Natural killer cell treated with Interleukin-12 subunit alpha and Interleukin-12 subunit beta and Interleukin-15 and Interleukin-18, amount 100 ng/mL, for 72 hours (primary cell): ENCODE measurements around the gene DNTT. TPM values are rescaled to one million over a fixed set of nuclear protein-coding genes. Genes with fewer than 3 reads are reported as not detected.

Source experiments
- ATAC-seq, 2 donors: fragments of 150-1000 bp; cut with Tn5 transposase in 1 of 2; sonication (Bioruptor Pico), chemical (Tn5 transposase) in 1 of 2; 2 replicates each; pipeline ENCODE4 v1.10.0; 2021
- DNase-seq: peaks from one replicate; pipeline ENCODE4 v3.0.0; 2022; ENCODE audit warnings: low spot score
- H3K27ac Mint-ChIP-seq, 2 donors: 1 replicate in 1 of 2; 2 replicates in 1 of 2; pipeline ENCODE4 v1.8.0; 2022; ENCODE audit warnings: mixed read lengths in 2 of 2, mild to moderate bottlenecking in 1 of 2, moderate library complexity in 1 of 2
- H3K27me3 Mint-ChIP-seq, 2 donors: 1 replicate in 1 of 2; 2 replicates in 1 of 2; pipeline ENCODE4 v1.8.0; 2022; ENCODE audit warnings: mixed read lengths in 2 of 2
- H3K36me3 Mint-ChIP-seq: one replicate; pipeline ENCODE4 v1.8.0; 2022; ENCODE audit warnings: mixed read lengths
- H3K4me1 Mint-ChIP-seq, 2 donors: 1 replicate in 1 of 2; 2 replicates in 1 of 2; pipeline ENCODE4 v1.8.0; 2022; ENCODE audit warnings: low read depth in 2 of 2, mixed read lengths in 2 of 2, mild to moderate bottlenecking in 1 of 2
- H3K4me3 Mint-ChIP-seq: one replicate; pipeline ENCODE4 v1.8.0; 2022; ENCODE audit warnings: mixed read lengths
- H3K9me3 Mint-ChIP-seq: 2 replicates; pipeline ENCODE4 v1.8.0; 2022; ENCODE audit warnings: mixed read lengths
- total RNA-seq, 2 donors: library from RNA; stranded (reverse); gene quantifications; one replicate each; pipeline ENCODE4 v1.2.3, GENCODE V29; 2022

DNTT gene
- total RNA-seq, 2 donors from 2014 or later, result not detected

DNA sequence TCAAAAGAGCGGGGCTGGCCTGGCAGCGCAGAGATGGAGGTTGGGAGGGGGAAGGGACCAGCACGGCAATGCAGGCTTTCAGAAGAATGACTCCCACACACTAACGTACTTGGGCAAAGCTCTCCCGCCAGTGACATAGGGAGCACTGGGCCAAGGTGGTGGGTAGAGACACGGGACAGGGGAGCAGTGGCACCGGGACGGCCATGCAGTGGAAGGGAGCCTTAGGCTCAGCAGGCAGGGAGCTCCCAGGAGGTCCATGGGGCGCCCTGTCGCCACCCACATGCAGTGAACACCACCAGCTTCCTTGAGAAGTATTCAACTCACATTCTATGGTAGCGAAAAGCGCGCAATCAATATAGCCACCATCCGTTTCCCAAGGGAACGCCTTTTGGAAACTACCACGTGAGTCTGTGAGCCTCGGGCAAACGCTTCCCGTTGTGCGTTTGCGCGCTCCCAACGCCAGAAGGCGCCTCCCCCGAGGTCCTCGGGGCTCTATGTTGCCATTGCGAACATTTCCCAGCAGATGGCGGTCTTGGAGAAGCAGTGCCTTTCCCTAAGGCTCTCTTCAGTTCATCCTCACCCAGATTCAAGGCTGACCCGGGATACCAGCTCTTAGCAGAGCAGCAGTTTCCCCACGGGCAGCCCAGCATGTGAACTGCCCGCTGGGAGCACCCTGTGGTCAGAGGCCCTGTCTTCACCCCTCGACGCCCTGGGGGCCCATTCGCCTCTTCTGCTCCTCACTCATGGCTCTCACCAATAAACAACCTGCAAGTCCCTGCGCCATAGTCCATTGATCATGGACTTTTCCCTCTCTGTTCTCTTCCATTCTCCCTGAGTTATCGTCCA, 71.0 kb downstream of the DNTT start:
- DNase-seq, result peak; percentile 83
- no peaks in the 10 kb centered on the region for H3K9me3 Mint-ChIP-seq
- H3K36me3 Mint-ChIP-seq, result no peaks in the 10 kb centered on the region
- peaks cover 13 to 15% of the 10 kb centered on the region in 2 donors for H3K4me1 Mint-ChIP-seq
- H3K27ac Mint-ChIP-seq, result no peak overlapping the region
- peaks cover 13 to 22% of the 10 kb centered on the region in 2 donors for H3K27me3 Mint-ChIP-seq
- peak; percentile 72 to 85 for ATAC-seq
- H3K4me3 Mint-ChIP-seq, result peak overlapping the region; percentile 67

DNA sequence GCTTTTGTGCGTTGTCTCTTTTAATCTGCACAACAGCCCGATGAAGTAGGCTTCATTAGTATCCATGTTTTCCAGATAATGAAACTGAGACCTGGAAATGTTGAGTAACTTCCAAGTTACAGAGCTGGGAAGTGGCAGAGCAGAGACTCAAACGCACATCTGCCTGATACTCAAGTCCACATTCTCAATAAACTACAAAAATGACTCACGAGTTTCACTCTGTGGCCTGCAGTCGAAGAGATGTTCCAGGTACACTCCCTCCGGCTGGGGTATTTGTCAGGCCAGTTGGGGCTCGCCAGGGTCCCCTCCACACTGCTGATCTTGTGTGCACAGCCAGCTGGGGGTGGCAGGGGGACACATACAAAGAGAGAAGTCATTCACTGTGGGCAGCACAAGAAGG, 72.2 kb downstream of the DNTT start:
- H3K27ac Mint-ChIP-seq, result no peak overlapping the region
- DNase-seq (no peak), ATAC-seq (no peak)
- H3K4me3 Mint-ChIP-seq, result no peak overlapping the region
- H3K36me3 Mint-ChIP-seq, result no peaks in the 10 kb centered on the region
- H3K4me1 Mint-ChIP-seq, result peaks cover 13 to 15% of the 10 kb centered on the region in 2 donors
- H3K27me3 Mint-ChIP-seq, result peaks cover 19 to 22% of the 10 kb centered on the region in 2 donors
- H3K9me3 Mint-ChIP-seq, result no peaks in the 10 kb centered on the region

DNA sequence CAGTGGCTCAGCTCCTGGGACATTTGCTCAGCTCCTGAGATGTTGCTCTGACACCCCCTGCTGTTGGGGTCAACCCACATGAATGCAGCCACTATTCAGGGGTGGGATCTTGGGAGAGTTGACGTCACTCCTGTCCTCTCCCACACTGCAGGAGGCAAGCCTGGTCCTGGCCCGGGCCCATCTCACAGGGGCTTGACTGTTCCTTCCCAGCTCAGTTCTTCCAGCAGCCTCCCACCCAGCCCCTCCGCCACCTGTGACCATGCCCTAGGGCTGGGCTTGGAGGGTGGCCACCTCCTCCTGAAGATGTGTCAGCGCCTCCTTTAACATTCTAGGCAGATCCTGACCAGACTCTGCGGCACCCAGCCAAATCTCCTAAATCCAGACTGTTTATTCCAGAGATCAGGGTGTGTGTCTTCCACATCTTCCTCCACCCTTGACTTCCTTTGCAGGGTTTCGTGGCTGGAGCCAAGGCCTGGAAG, 73.6 kb downstream of the DNTT start:
- Mint-ChIP-seq H3K36me3 (no peaks in the 10 kb centered on the region), H3K27me3 (peaks cover 23 to 27% of the 10 kb centered on the region in 2 donors), H3K9me3 (no peaks in the 10 kb centered on the region), H3K4me1 (peaks cover 13 to 15% of the 10 kb centered on the region in 2 donors), H3K27ac (no peak overlapping the region), H3K4me3 (no peak overlapping the region)
- no peak for DNase-seq
- no peak for ATAC-seq

DNA sequence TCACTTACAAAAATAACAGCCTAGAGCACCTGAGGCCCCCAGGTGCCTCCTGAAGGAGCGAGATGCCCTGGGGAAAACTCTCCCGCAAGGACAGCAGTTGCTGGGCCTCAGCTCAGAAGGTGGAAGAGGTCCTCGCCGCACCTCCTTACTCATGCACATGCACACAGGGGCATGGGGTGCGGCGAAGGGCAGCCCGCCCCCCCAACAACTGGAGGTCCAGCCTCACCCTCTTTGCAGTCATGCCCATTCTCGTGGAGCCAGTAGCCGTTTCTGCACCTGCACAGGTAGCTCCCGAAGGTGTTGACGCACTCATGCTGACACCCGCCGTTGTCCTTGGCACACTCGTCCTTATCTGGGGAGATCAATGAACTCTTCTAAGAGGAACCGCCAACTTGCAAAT, 74.5 kb downstream of the DNTT start:
- Mint-ChIP-seq H3K27me3 (peaks cover 20 to 28% of the 10 kb centered on the region in 2 donors), H3K9me3 (no peaks in the 10 kb centered on the region), H3K27ac (no peak overlapping the region), H3K4me3 (no peak overlapping the region), H3K36me3 (no peaks in the 10 kb centered on the region), H3K4me1 (peaks cover 13 to 15% of the 10 kb centered on the region in 2 donors)
- ATAC-seq (no peak), DNase-seq (no peak)

DNA sequence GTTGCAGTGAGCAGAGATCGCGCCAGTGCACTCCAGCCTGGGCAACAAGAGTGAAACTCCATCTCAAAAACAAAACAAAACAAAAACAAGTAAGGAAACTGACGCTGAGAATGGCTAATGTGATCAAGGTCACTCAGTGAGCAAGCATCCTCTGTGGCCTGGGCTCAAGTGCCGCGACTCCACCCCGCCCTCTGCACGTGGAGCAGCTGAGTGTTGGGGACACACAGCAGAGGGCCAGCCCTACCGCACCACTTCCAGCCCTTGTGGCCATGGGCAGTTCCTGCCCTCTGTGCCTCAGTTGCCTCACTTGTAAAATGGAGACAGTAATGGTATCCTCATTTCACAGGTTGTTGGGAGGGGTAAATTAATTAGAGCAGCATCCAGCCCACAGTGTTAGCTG, 75.5 kb downstream of the DNTT start:
- no peaks in the 10 kb centered on the region for H3K36me3 Mint-ChIP-seq
- H3K27me3 Mint-ChIP-seq, result peaks cover 13 to 22% of the 10 kb centered on the region in 2 donors
- DNase-seq, result no peak
- peaks cover 10 to 12% of the 10 kb centered on the region in 2 donors for H3K4me1 Mint-ChIP-seq
- H3K4me3 Mint-ChIP-seq, result no peak overlapping the region
- no peaks in the 10 kb centered on the region for H3K9me3 Mint-ChIP-seq
- ATAC-seq, result no peak
- no peak overlapping the region for H3K27ac Mint-ChIP-seq

DNA sequence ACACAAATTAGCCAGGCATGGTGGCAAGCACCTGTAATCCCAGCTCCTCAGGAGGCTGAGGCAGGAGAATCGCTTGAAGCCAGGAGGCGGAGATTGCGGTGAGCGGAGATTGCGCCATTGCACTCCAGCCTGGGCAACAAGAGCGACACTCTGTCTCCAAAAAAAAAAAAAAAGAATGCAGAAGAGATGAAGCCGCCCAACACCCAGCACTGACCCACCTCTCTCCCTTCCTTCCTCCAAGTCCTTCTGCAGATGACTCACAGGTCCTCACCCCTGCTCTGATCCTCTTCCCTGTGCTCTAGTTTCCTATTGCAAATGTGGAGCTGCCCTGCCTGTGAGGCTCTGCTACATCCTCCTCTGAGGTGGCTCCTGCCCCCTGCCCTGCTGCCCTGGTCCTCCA, 76.6 kb downstream of the DNTT start:
- no peak overlapping the region for H3K27ac Mint-ChIP-seq
- H3K4me3 Mint-ChIP-seq, result no peak overlapping the region
- ATAC-seq (no peak), DNase-seq (no peak)
- no peaks in the 10 kb centered on the region for H3K36me3 Mint-ChIP-seq
- peaks cover 0 to under 1% of the 10 kb centered on the region in 2 donors for H3K4me1 Mint-ChIP-seq
- H3K9me3 Mint-ChIP-seq, result no peaks in the 10 kb centered on the region
- peaks cover 9 to 17% of the 10 kb centered on the region in 2 donors for H3K27me3 Mint-ChIP-seq

DNA sequence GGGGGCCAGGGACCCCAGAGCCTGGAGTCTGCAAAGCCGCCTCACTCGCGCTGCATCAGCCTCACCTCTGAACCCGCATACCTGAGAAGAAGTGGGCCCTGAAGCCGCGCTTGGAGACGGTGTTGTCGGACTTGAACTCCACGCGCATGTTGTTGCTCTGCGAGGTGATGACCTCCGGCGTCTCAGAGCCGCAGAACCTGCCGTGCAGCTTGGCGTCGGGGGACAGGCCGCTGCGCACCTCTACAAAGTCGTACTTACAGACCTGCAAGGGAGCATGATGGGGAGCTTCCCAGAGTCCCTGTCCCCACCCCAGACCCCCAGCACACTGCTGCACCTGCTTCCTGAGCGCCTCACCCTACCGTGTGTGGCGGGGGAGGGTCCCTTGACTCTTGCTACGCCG, 80.3 kb downstream of the DNTT start:
- Mint-ChIP-seq H3K4me1 (no peaks in the 10 kb centered on the region), H3K4me3 (no peak overlapping the region), H3K27ac (no peak overlapping the region), H3K27me3 (peaks cover 16 to 35% of the 10 kb centered on the region in 2 donors), H3K36me3 (no peaks in the 10 kb centered on the region), H3K9me3 (no peaks in the 10 kb centered on the region)
- ATAC-seq, result peak in 1 of 2 donors; percentile 11
- DNase-seq, result no peak

DNA sequence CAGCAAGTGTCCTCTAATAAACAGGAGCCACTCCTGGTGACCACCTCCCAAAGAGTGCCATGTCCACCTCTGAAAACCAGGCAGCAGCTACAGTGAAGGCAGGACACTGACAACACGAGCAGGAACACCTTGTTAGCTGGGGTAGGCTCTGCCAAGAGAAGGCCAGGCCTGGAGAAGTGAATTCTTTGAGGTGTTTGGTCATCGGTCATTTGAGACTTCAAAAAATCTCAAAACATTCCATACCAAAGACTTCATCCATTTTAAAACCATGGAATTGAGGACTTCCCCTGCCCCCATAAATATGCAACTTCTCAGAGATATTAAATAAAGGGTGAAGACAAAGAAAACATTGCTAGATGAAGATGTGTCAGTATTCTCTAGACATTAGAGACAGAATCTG, 82.9 kb downstream of the DNTT start:
- peaks cover 18 to 30% of the 10 kb centered on the region in 2 donors for H3K27me3 Mint-ChIP-seq

DNA sequence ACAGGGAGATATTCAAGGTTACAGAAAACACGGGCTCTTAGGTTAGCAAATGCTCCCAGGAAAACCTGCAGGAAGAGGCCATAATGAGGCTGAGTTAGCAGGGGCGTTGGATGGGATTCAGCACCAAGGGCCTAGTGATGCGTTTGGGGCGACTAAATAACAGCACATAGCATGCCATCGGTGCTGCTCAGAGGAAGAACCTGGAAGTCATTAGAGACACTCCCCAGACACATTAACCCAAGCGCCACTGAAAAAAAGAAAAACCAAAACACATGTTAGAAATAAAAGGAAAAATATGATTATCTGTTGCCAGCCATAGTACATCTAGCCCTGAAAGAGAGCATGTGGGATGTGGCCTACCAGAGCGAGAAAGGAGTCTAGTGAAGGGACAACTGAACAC, 83.4 kb downstream of the DNTT start:
- DNase-seq, result no peak
- Mint-ChIP-seq H3K27me3 (peaks cover 17 to 30% of the 10 kb centered on the region in 2 donors), H3K9me3 (no peaks in the 10 kb centered on the region), H3K4me1 (no peaks in the 10 kb centered on the region), H3K36me3 (no peaks in the 10 kb centered on the region), H3K27ac (no peak overlapping the region), H3K4me3 (no peak overlapping the region)
- ATAC-seq, result no peak

More for the DNA sequence above, 82.9 kb downstream of the DNTT start:
- H3K4me1 Mint-ChIP-seq, result no peaks in the 10 kb centered on the region
- DNase-seq (no peak), ATAC-seq (no peak)
- H3K27ac Mint-ChIP-seq, result no peak overlapping the region
- no peaks in the 10 kb centered on the region for H3K36me3 Mint-ChIP-seq
- H3K4me3 Mint-ChIP-seq, result no peak overlapping the region
- no peaks in the 10 kb centered on the region for H3K9me3 Mint-ChIP-seq

Other genes with a start within 250 kb of the DNTT start
- 10 to 100 TPM; 21.1 to 27.7 TPM for gene ZNF518A, start 174.1 kb upstream of the DNTT start, total RNA-seq
- 1 to 10 TPM in 1 of 2 donors, not detected in 1; 1.0 TPM for gene BLNK, start 32.9 kb upstream of the DNTT start, total RNA-seq
- gene OPALIN, start 54.6 kb downstream of the DNTT start, total RNA-seq, result not detected
- gene TLL2, start 209.5 kb downstream of the DNTT start, total RNA-seq, result 1 to 10 TPM in 1 of 2 donors, under 1 TPM in 1; 0.57 to 2.8 TPM